COLO668 (cell line): Measurements from ENCODE around the gene CCDC178.
"Not testable (repeated sequence)": the region's sequence is repeated elsewhere in the genome, so short reads cannot be mapped to it uniquely, and the experiment has no call there.

Experiments
- DNase-seq: peaks from one replicate; lab custom pipeline; 2025; ENCODE audit not compliant: unreplicated experiment; lab: John Stamatoyannopoulos, UW

Gene CCDC178, protein sequence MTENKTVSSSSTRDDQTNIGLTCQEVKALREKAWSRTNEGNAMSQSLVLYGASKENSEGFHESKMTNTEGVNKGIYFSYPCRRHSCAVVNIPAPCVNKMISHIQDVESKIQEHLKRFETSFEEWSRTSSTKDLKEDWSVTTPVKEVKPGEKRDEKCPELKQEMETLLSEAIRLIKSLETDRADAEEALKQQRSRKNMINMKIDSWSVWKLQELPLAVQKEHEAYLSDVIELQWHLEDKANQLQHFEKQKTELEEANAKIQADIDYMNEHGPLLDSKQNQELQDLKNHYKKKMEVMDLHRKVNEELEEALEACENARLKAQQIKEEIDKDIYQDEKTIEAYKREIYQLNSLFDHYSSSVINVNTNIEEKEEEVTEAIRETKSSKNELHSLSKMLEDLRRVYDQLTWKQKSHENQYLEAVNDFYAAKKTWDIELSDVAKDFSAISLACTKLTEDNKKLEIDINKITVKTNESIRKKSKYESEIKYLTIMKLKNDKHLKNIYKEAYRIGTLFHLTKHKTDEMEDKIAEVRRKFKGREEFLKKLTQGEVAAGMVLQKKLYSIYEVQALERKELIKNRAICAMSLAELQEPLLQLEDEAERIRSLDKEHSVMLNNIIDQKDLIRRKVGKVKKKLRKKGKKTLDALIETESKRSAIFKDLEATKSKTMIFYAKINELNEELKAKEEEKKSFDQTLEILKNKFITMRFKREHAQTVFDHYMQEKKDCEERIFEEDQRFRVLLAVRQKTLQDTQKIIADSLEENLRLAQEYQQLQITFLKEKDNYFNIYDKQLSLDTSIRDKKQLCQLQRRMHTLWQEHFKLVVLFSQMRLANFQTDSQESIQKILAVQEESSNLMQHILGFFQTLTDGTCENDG

GRCh38 chr18:33440060-33441043 is at the start of gene CCDC178:
CCDC178 (minus strand) TSS chr18:33440721; CDS start chr18:33412088, 28,633 bp downstream.
- peak; percentile 67 for DNase-seq

DNA sequence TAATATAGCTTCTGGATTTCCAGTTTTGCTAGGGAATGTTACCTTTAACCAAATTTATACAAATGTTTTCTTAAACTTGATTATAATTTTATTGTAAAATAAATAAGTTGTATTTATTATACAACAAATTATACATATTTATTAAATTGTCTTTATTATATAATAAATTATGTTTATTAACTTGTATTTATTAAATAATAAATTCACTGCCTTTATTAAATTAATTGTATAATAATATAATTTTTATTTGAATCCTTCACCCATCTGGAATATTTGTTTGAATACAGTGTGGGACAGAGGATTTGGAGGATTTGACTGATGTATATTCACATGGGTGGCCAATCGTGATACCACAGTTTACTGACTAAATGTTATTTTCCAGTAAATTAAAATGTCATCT is 43.4 kb upstream of the CCDC178 start:
- no peak for DNase-seq

GRCh38 chr18:33472509-33472908 is 32.0 kb upstream of the CCDC178 start:
- no peak for DNase-seq

DNA sequence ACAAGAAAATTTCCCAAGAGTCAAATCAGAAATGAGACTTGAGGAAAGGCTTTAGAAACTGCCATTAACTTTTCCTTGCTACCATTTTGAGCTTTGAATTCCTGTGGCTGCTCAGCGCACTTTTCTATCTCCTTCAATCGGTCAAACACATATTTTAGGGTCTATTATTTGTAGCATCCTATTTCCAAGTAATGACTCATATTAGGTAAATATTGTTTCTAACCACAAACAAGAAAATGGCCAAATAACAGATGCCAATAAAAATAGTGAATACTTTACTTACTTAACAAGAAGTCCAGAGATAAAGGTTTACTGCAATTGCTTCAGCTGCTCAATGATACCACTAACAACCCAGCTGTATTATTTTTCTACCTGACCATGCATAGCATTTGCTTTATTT is 29.7 kb upstream of the CCDC178 start:
- no peak for DNase-seq

DNA sequence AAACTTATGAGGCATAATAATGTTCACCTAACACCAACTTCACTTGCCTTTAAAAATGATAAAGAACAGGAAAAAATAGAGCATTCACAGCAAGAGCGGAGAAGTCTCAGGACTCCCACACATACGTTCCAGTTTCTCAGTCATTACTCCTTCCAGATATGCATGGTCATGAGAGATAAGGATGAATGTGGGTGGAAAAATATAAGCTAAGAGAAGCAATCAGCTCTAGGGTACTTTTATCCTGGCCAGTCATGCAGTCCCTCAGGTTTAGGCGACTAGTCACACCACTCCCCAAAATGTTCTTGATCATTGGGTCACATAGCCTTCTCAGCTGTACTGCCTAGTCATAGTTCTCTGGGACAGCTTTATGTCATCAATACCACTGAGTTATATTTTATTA is 29.2 kb upstream of the CCDC178 start:
- no peak for DNase-seq

DNA sequence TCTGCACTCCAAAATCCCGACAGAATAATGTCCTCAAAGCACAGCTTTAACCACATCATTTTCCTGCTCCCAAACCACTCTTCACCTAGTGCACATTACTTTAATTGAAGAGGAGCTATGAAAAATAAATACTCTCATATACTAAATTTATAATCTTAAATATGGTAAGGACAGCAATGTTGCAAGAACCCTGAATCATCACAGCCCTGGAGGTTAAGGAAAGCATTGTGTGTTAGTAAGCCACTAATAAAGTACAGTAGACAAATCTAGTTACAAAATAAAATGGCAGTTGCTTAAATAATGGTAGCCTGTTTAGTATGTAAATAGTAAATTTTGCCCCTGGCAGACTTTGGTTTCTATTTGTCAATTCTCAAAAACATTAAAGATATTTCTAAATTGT is 27.0 kb upstream of the CCDC178 start:
- DNase-seq: no peak

DNA sequence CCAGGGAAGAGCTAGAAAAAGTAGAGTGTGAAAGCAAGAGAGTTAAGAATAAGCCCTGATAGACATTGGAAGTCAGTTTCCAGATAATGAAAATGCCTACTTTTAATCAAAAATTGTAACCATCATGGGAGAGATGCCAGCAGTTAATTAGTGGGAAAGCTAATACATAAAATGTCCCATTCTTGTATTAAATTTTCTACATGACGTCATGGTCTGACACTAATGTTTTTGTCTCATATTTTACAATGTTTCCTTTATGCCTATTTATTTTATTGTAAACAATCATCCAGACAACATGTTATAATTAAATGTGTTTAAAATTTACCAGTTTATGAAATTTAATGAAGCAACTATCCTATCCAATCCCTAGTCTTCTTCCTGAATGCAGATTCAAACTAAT is 26.3 kb upstream of the CCDC178 start:
- no peak for DNase-seq

GRCh38 chr18:33460681-33461080 is 20.2 kb upstream of the CCDC178 start:
- DNase-seq: no peak

DNA sequence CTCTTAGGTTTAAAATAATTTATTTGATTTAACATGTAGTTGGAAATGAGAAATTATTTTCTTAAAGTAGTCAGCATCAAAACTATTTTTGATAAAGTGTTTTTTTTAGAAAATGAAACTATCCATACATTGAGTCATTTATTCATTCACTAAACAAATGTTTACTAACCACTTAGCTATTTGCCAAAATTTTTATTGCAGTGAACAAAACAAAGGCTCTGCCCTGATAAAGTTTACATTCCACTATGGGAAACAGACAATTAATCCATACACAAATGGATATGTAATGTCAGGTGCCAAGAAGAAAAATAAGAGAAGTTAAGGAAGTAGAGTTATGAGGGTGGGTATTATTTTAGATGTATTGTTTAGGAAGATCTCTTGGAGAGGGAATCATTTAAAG is 19.1 kb upstream of the CCDC178 start:
- no peak for DNase-seq

- no peak for DNase-seq
Measured at GRCh38 chr18:33446604-33447003, 6.1 kb upstream of the CCDC178 start.

DNA sequence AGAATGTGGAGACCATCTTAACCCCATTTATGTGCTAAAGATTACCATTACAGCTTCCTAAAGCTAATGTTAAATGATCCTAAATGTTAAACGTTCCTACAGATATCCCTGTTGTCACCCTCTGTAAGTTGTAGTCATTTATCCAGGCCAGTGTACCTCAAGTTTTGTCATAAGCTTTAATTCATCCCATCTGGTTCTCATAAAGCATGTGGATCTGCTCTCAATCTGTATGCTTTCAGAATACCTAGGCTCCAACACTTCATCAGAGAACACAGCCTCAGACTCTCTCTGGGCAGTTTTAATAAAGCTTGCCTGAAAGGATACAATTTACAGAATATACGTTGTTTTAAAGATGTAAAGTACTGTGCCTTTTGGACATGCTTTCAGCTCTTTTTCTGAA is 4.2 kb upstream of the CCDC178 start:
- DNase-seq: no peak

DNA sequence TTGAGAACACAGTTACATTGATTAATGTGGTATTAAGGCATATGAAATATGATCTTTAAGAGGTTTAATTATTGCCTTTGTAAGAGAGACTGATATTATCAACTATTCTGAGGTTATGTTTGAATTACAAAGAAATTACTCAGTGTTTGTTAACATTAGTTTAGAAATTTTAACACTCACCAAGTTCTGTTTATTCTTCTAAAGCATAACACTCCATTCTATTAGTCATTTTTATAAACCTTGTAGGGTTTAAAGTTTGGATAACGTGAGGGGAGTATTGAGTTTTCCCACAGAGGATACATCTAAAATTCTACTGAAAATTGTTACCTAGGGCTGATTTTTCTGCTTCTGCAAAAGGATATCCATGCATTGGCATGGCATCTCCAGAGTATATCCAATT is 7.7 kb downstream of the CCDC178 start:
- no peak for DNase-seq

- no peak for DNase-seq
Measured at GRCh38 chr18:33427549-33427948, 13.0 kb downstream of the CCDC178 start.

DNA sequence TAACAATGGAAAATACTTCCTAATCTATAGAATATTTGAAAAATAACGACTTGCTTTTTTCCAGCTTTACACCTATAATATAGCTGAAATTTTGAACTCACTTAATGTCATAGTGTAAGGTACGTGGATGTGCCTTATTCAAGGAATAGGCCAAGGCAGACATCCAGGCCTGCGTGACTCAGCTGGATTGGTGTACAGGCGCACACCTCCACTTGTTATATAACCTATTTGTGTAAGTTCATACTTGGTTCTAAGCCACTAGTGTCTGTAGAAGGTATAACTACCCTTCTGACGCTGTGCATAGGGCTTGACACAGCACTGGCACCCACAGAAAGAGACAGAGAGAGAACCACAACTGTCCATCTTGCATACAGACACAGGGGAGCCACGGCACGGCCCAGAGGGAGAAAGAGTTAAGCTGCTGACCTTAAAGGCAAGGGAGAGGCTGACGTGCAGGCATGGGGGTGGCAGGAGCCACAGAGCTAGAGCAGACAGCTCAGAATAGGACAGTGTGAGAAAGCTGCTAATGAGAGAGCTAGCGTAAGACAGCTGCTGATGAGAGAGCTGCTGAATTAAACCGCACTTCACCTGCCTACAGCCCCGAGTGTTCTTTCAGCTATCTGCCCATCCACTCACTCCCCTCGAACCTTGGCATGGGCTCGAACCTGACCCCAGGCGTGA is 16.1 kb downstream of the CCDC178 start:
- no peak for DNase-seq

DNA sequence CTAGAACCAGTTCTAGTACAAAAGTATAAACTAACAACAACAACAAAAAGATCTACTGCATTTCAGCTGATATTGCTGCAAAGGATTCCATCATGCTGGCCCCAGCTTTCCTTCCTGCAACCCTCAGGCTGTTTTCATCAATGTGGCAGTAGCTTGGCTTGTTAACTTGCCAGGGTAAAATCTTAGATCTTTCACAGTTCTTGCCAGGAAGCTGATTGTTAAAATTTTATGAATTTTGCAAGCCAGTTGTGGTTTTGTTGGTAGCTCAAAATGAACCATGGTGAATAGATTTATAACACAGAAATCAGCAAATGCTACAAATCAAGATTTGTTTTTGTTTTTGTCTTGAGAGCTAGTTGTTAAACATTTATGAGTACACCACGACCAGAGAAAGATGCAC is 19.3 kb downstream of the CCDC178 start:
- no peak for DNase-seq

GRCh38 chr18:33404244-33404873 is 36.2 kb downstream of the CCDC178 start:
- DNase-seq: no peak

GRCh38 chr18:33398939-33399338 is 41.6 kb downstream of the CCDC178 start:
- not testable (repeated sequence) for DNase-seq

DNA sequence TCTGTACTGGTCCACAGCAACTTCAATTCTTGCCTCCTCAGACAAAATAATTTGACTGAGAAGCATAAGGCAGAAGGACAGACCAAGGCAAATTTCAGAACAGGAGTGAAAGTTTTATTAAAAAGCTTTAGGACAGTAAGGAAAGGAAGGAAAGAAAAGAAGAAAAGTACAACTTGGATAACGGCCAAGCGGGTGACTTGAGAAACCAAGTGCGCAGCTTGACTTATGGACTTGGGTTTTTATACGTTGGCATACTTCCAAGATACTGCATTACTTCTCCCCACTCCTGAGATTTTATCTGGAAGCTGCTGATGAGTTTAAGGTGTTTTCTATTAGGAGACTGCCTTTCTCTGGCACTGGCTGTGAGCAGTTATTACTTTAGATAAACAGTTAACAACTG is 64.7 kb downstream of the CCDC178 start:
- DNase-seq: no peak

DNA sequence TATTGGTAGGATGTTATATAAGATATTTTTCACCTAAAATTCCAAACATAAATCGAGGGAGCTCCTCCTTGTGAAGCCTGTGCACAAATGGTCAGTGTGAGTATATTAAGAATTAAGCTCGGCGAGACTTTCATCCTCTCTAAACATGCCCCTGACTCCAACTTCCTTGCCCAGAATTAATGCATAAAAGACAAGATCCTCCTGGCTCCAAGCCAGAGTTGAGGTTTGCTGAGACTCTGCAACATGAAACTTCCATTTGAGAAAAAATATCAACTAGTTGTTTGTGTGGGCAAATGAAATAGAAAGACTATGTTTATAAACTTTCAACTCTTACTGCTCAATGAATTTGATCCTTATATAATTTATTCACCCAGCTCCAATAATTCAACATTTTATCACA is 68.1 kb downstream of the CCDC178 start:
- DNase-seq: no peak
